Gastroesophageal sphincter (tissue), 3 donors: ENCODE results near the gene KLF13.

Source experiments
- CTCF ChIP-seq, 4 experiments: fragments of 200-600 bp in 2 of 4; fragments of 450-650 bp in 2 of 4; sonication (generic) in 1 of 4; IDR thresholded peaks; one replicate each; pipeline ENCODE4 v1.5.1; 2017 to 2019; ENCODE audit warnings: antibody characterized with exemption in 4 of 4, mild to moderate bottlenecking in 2 of 4, moderate library complexity in 2 of 4
- EP300 ChIP-seq: sonication (generic); formaldehyde crosslinking; IDR thresholded peaks from one replicate; pipeline ENCODE4 v1.6.1; 2017; ENCODE audit warnings: antibody characterized with exemption, mild to moderate bottlenecking

- TF ChIP-seq CTCF (IDR thresholded peaks at IDR 0.05) (no peak), EP300 (no peak)
Measured at GRCh38 chr15:31323627-31324026, 3.0 kb upstream of the KLF13 start.
